ENCODE results near the gene ZP4.

ZP4 gene

GRCh38 chr1:237894131-237894530 is 3.4 kb upstream of the ZP4 start:
- Mint-ChIP-seq H3K4me1 (no peaks in the 10 kb centered on the region), H3K9me3 (peaks cover 4% of the 10 kb centered on the region), H3K4me3 (no peak overlapping the region), H3K27ac (no peak overlapping the region), H3K36me3 (ENCODE audit: low read depth) (no peaks in the 10 kb centered on the region), H3K27me3 (no peaks in the 10 kb centered on the region)
- no peak for DNase-seq
- no peak for ATAC-seq

- Mint-ChIP-seq H3K4me1 (no peaks in the 10 kb centered on the region), H3K36me3 (ENCODE audit: low read depth) (no peaks in the 10 kb centered on the region), H3K9me3 (peaks cover 4% of the 10 kb centered on the region), H3K27me3 (no peaks in the 10 kb centered on the region), H3K4me3 (no peak overlapping the region), H3K27ac (no peak overlapping the region)
- no peak for DNase-seq
- ATAC-seq = no peak
Observed at GRCh38 chr1:237891979-237892378, 1.3 kb upstream of the ZP4 start.

GRCh38 chr1:237891266-237891665 is 544 bp upstream of the ZP4 start:
- DNase-seq (no peak), ATAC-seq (no peak)
- no peaks in the 10 kb centered on the region for H3K36me3 Mint-ChIP-seq (ENCODE audit: low read depth)
- H3K27ac Mint-ChIP-seq = no peak overlapping the region
- peaks cover 4% of the 10 kb centered on the region for H3K9me3 Mint-ChIP-seq
- no peaks in the 10 kb centered on the region for H3K4me1 Mint-ChIP-seq
- no peaks in the 10 kb centered on the region for H3K27me3 Mint-ChIP-seq
- H3K4me3 Mint-ChIP-seq = no peak overlapping the region

- Mint-ChIP-seq H3K4me1 (no peaks in the 10 kb centered on the region), H3K9me3 (peaks cover 8% of the 10 kb centered on the region), H3K27ac (no peak overlapping the region), H3K4me3 (no peak overlapping the region), H3K27me3 (no peaks in the 10 kb centered on the region), H3K36me3 (ENCODE audit: low read depth) (no peaks in the 10 kb centered on the region)
- ATAC-seq = no peak
- DNase-seq = no peak
Observed at GRCh38 chr1:237890416-237890815, 306 bp downstream of the ZP4 start.

- Mint-ChIP-seq H3K4me3 (no peak overlapping the region), H3K4me1 (no peaks in the 10 kb centered on the region), H3K27me3 (no peaks in the 10 kb centered on the region), H3K27ac (no peak overlapping the region), H3K36me3 (ENCODE audit: low read depth) (no peaks in the 10 kb centered on the region), H3K9me3 (peaks cover 9% of the 10 kb centered on the region)
- DNase-seq = no peak
- ATAC-seq = no peak
Observed at GRCh38 chr1:237888143-237888542, 2.6 kb downstream of the ZP4 start.

- Mint-ChIP-seq H3K9me3 (peaks cover 15% of the 10 kb centered on the region), H3K27me3 (no peaks in the 10 kb centered on the region)
- no peak for ATAC-seq
Observed at GRCh38 chr1:237887542-237887941, 3.2 kb downstream of the ZP4 start.

GRCh38 chr1:237884237-237884636 is 6.5 kb downstream of the ZP4 start:
- Mint-ChIP-seq H3K4me1 (no peaks in the 10 kb centered on the region), H3K27ac (no peak overlapping the region), H3K4me3 (no peak overlapping the region), H3K27me3 (no peaks in the 10 kb centered on the region), H3K36me3 (ENCODE audit: low read depth) (no peaks in the 10 kb centered on the region), H3K9me3 (peaks cover 12% of the 10 kb centered on the region)
- ATAC-seq = no peak
- no peak for DNase-seq

More at GRCh38 chr1:237887542-237887941, 3.2 kb downstream of the ZP4 start:
- DNase-seq = no peak
- H3K4me3 Mint-ChIP-seq = no peak overlapping the region
- no peaks in the 10 kb centered on the region for H3K36me3 Mint-ChIP-seq (ENCODE audit: low read depth)
- no peaks in the 10 kb centered on the region for H3K4me1 Mint-ChIP-seq
- no peak overlapping the region for H3K27ac Mint-ChIP-seq

GRCh38 chr1:237879195-237879594 is 11.5 kb downstream of the ZP4 start:
- Mint-ChIP-seq H3K27me3 (peaks cover 2% of the 10 kb centered on the region), H3K4me3 (no peak overlapping the region), H3K9me3 (peaks cover 7% of the 10 kb centered on the region), H3K27ac (no peak overlapping the region), H3K36me3 (ENCODE audit: low read depth) (no peaks in the 10 kb centered on the region), H3K4me1 (no peaks in the 10 kb centered on the region)
- no peak for DNase-seq
- no peak for ATAC-seq

GRCh38 chr1:237878406-237878805 is 12.3 kb downstream of the ZP4 start:
- Mint-ChIP-seq H3K9me3 (peaks cover 7% of the 10 kb centered on the region), H3K4me1 (no peaks in the 10 kb centered on the region), H3K36me3 (ENCODE audit: low read depth) (no peaks in the 10 kb centered on the region), H3K27me3 (peaks cover 2% of the 10 kb centered on the region), H3K27ac (no peak overlapping the region), H3K4me3 (no peak overlapping the region)
- no peak for ATAC-seq
- no peak for DNase-seq

GRCh38 chr1:237877631-237878030 is 13.1 kb downstream of the ZP4 start:
- Mint-ChIP-seq H3K4me1 (no peaks in the 10 kb centered on the region), H3K4me3 (no peak overlapping the region), H3K27ac (no peak overlapping the region), H3K9me3 (peaks cover 2% of the 10 kb centered on the region), H3K36me3 (ENCODE audit: low read depth) (no peaks in the 10 kb centered on the region), H3K27me3 (peaks cover 2% of the 10 kb centered on the region)
- ATAC-seq (no peak), DNase-seq (no peak)

- H3K27me3 Mint-ChIP-seq = peaks cover 3% of the 10 kb centered on the region
- H3K4me3 Mint-ChIP-seq = no peak overlapping the region
- DNase-seq (no peak), ATAC-seq (no peak)
- no peak overlapping the region for H3K27ac Mint-ChIP-seq
- peaks cover 5% of the 10 kb centered on the region for H3K9me3 Mint-ChIP-seq
- H3K4me1 Mint-ChIP-seq = no peaks in the 10 kb centered on the region
- H3K36me3 Mint-ChIP-seq (ENCODE audit: low read depth) = no peaks in the 10 kb centered on the region
Observed at GRCh38 chr1:237875291-237875690, 15.4 kb downstream of the ZP4 start.

- ATAC-seq (peak; percentile 59), DNase-seq (no peak)
- peaks cover 5% of the 10 kb centered on the region for H3K9me3 Mint-ChIP-seq
- peaks cover 3% of the 10 kb centered on the region for H3K27me3 Mint-ChIP-seq
- H3K27ac Mint-ChIP-seq = no peak overlapping the region
- H3K4me3 Mint-ChIP-seq = no peak overlapping the region
- H3K4me1 Mint-ChIP-seq = no peaks in the 10 kb centered on the region
- no peaks in the 10 kb centered on the region for H3K36me3 Mint-ChIP-seq (ENCODE audit: low read depth)
Observed at GRCh38 chr1:237873487-237874211, 17.1 kb downstream of the ZP4 start.

- Mint-ChIP-seq H3K36me3 (ENCODE audit: low read depth) (no peaks in the 10 kb centered on the region), H3K27ac (no peak overlapping the region)
- no peak for ATAC-seq
Observed at GRCh38 chr1:237868817-237869600, 21.7 kb downstream of the ZP4 start.

GRCh38 chr1:237867380-237867888 is 23.3 kb downstream of the ZP4 start:
- DNase-seq (no peak), ATAC-seq (no peak)
- no peak overlapping the region for H3K27ac Mint-ChIP-seq
- no peaks in the 10 kb centered on the region for H3K4me1 Mint-ChIP-seq
- H3K36me3 Mint-ChIP-seq (ENCODE audit: low read depth) = no peaks in the 10 kb centered on the region
- H3K9me3 Mint-ChIP-seq = peaks cover 5% of the 10 kb centered on the region
- H3K27me3 Mint-ChIP-seq = peaks cover 5% of the 10 kb centered on the region
- no peak overlapping the region for H3K4me3 Mint-ChIP-seq

More at GRCh38 chr1:237868817-237869600, 21.7 kb downstream of the ZP4 start:
- no peak overlapping the region for H3K4me3 Mint-ChIP-seq
- DNase-seq = no peak
- H3K4me1 Mint-ChIP-seq = no peaks in the 10 kb centered on the region
- peaks cover 5% of the 10 kb centered on the region for H3K9me3 Mint-ChIP-seq
- H3K27me3 Mint-ChIP-seq = peaks cover 6% of the 10 kb centered on the region
